Small intestine (tissue), 7 donors: ENCODE results near the gene PIK3C2B. TPM values are rescaled to one million over a fixed set of nuclear protein-coding genes. Genes with fewer than 3 reads are reported as not detected.

Source experiments
- DNase-seq, 2 donors: peaks; one replicate each; pipeline versions ENCODE4 v3.0.0 to v3.0.0-alpha.2; 2013
- FAIRE-seq: peaks from 2 replicates; lab custom pipeline; 2012; peaks lifted over from hg19 to GRCh38; lab: Jason Lieb, UNC
- H3K27ac ChIP-seq, 3 donors: one replicate each; pipeline ENCODE4 v1.5.1; 2013; ENCODE audit warnings: low read length in 2 of 3, mild to moderate bottlenecking in 2 of 3, control low read depth in 1 of 3, inconsistent platforms in 1 of 3, low read depth in 1 of 3, moderate library complexity in 1 of 3
- H3K27me3 ChIP-seq, 3 donors: one replicate each; pipeline ENCODE4 v1.6.1; 2013; ENCODE audit warnings: low read length in 3 of 3, inconsistent platforms in 1 of 3; ENCODE audit not compliant: control insufficient read depth in 3 of 3, insufficient read depth in 3 of 3
- H3K36me3 ChIP-seq, 3 donors: one replicate each; pipeline ENCODE4 v1.6.1; 2013; ENCODE audit warnings: low read length in 3 of 3, inconsistent platforms in 1 of 3, low read depth in 1 of 3, mild to moderate bottlenecking in 1 of 3, moderate library complexity in 1 of 3; ENCODE audit not compliant: control insufficient read depth in 3 of 3, insufficient read depth in 2 of 3
- H3K4me1 ChIP-seq, 3 donors: one replicate each; pipeline ENCODE4 v1.6.1; 2013; ENCODE audit warnings: low read length in 2 of 3, inconsistent platforms in 1 of 3, low read depth in 1 of 3, mild to moderate bottlenecking in 1 of 3, moderate library complexity in 1 of 3; ENCODE audit not compliant: control insufficient read depth in 3 of 3, insufficient read depth in 2 of 3
- H3K4me3 ChIP-seq, 3 donors: one replicate each; pipeline ENCODE4 v1.5.1; 2013; ENCODE audit warnings: low read length in 3 of 3, control low read depth in 1 of 3, inconsistent platforms in 1 of 3, low read depth in 1 of 3, mild to moderate bottlenecking in 1 of 3, moderate library complexity in 1 of 3
- H3K9me3 ChIP-seq, 2 donors: one replicate each; pipeline ENCODE4 v1.6.1; 2013; ENCODE audit warnings: low read depth in 1 of 2, low read length in 1 of 2; ENCODE audit not compliant: control insufficient read depth in 2 of 2, insufficient read depth in 1 of 2
- WGBS, 3 donors: extraction: QIAGEN DNeasy Blood & Tissue Kit; methylation state at CpG; one replicate each; pipeline ENCODE4 v1.1.7; 2013; 5-methylcytosine and 5-hydroxymethylcytosine counted together
- polyA plus RNA-seq, 4 donors: library from polyadenylated mRNA; stranded (reverse) in 3 of 4; unstranded in 1 of 4; fragments of 200-250 nt in 3 of 4; fragments of 120-200 nt in 1 of 4; gene quantifications; one replicate each; pipeline versions ENCODE4 v1.2.1 to v1.2.3, GENCODE V29; 2013
- donor health status: healthy with polysubstance abuse.
- donor health status: control.
- donor health status: control.
- donor health status: Bipolar disorder and iron deficiency.
- donor health status: healthy.

Gene PIK3C2B
- polyA plus RNA-seq, 4 donors = 8.1 to 31.1 (median 17.5) TPM

DNA sequence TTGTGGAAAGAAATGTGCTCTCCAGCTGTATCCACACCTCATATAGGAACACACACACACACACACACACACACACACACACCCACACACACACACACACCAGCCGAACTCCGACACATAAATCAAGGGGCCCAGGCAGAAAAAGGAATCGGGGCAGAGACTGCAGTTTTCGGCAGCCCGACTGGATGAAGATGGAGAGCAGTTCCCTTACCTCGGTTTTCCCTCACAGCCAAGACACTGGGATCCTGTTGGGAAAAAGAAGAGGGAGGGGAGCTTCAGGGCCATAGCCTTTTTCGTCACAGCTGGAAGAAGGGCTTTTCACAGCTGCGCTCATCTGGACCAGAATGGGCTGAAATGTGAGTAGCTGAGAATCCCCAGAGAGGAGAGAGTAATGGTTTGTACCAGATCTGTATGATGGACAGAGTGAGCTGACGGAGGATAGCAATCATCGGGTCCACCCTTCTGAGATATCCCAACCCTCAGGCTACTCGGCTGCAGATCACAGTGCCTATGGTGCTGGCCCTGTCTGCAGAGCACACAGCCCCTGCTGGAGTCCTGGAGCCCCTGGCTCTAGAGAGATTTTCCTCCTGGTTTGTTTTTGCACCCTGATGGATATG lies 37.7 kb downstream of the PIK3C2B start:
- peaks cover 0 to 84% (median 21%) of the 10 kb centered on the region in 3 donors for H3K36me3 ChIP-seq
- no peak for FAIRE-seq
- WGBS, 3 donors = 66 to 82% (median 76%) methylated on average over 11 of the region's 11 CpGs
- no peaks in the 10 kb centered on the region for H3K27me3 ChIP-seq
- peaks cover 2 to 13% (median 6%) of the 10 kb centered on the region in 3 donors for H3K4me1 ChIP-seq
- H3K4me3 ChIP-seq = no peak overlapping the region
- no peak overlapping the region for H3K27ac ChIP-seq
- H3K9me3 ChIP-seq = no peaks in the 10 kb centered on the region
- DNase-seq = no peak

- peaks cover 6 to 24% (median 9%) of the 10 kb centered on the region in 3 donors for H3K4me1 ChIP-seq
- no peaks in the 10 kb centered on the region for H3K27me3 ChIP-seq
- H3K9me3 ChIP-seq = no peaks in the 10 kb centered on the region
- H3K4me3 ChIP-seq = no peak overlapping the region
- WGBS, 3 donors = 96 to 97% (median 97%) methylated on average over 9 of the region's 9 CpGs
- peaks cover 0 to 83% (median 19%) of the 10 kb centered on the region in 3 donors for H3K36me3 ChIP-seq
- DNase-seq = no peak
- FAIRE-seq = no peak
- H3K27ac ChIP-seq = no peak overlapping the region
Observed at GRCh38 chr1:204455831-204456145, 38.8 kb downstream of the PIK3C2B start.

DNA sequence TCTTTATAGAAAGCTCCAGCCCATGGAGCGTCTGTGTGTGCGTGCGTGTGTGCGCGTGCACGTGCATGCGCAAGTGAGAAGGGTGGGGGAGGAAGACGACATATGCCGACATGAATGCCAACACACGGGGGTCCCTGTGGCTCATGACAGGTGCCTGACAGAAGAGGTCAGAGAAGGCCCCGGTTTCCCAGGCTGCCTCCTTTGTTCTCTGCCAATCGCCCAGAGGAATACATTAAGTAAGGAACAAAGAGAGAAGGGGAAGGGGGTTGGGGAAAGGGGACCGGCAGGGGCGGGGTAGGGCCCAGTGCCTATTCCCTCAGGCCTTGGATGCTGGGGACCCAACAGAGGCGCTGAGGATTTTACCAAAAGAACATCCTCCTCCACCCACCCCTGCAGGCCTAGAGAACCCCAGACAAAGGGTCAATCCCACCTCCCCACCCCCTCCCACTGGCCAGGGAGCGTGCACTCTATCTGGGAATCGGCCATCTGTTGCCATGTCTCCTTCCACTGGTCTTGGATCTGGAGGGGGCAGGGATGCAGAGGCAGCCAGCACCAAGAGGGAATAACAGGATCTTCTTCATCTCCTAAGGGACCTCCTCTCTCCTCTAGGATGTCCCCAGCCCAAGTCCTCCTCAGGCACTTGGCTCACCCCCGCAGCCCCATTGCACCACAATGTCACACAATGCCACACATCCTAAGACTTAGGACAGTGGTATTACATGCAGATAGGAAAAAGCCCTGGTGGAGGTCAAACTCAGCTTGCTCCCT lies 39.4 kb downstream of the PIK3C2B start:
- peaks cover 6 to 29% (median 9%) of the 10 kb centered on the region in 3 donors for H3K4me1 ChIP-seq
- no peaks in the 10 kb centered on the region for H3K27me3 ChIP-seq
- peaks cover 0 to 82% (median 15%) of the 10 kb centered on the region in 3 donors for H3K36me3 ChIP-seq
- WGBS, 3 donors = 84 to 88% (median 87%) methylated on average over 18 of the region's 18 CpGs
- H3K9me3 ChIP-seq = no peaks in the 10 kb centered on the region
- no peak for FAIRE-seq
- no peak overlapping the region for H3K27ac ChIP-seq
- no peak overlapping the region for H3K4me3 ChIP-seq
- no peak for DNase-seq

- 89 to 93% (median 92%) methylated on average over 4 of the region's 4 CpGs for WGBS, 3 donors
- Histone ChIP-seq H3K9me3 (no peaks in the 10 kb centered on the region), H3K36me3 (peaks cover 0 to 82% (median 13%) of the 10 kb centered on the region in 3 donors), H3K4me3 (no peak overlapping the region), H3K27ac (peak overlapping the region in 1 of 3 donors; percentile 23), H3K4me1 (peaks cover 10 to 36% (median 14%) of the 10 kb centered on the region in 3 donors), H3K27me3 (no peaks in the 10 kb centered on the region)
- no peak for DNase-seq
- no peak for FAIRE-seq
Observed at GRCh38 chr1:204454476-204454875, 40.1 kb downstream of the PIK3C2B start.

DNA sequence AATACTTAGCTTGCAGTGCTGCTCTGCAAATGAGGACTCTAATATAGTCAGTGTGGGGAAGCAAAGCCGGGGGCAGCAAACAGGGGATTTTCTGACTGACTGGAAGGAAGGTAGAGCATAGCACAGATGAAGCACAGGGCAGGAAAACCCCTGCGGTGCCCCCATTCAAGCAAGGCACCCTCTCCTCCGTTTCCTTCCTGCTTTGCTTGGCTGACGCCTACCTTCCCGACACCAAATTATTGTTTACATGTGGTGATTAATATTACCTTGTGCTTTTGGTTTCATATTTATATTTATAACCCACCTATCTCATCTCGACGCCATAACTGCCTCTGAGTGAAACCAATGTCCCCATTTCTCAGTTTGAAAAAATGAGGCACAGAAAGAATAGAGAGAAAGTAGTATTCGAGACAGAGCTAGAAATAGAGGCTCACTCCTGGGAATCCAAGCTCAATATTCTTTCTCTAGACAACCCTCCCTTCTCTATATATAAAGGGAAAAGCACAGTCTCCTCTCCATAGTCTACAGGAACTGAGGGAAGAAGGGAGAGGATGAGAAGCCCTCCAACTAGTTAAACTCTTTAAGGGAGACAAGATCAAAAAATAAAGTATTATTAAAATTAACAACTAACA lies 41.3 kb downstream of the PIK3C2B start:
- Histone ChIP-seq H3K27me3 (no peaks in the 10 kb centered on the region), H3K4me1 (peaks cover 10 to 46% (median 16%) of the 10 kb centered on the region in 3 donors), H3K36me3 (peaks cover 0 to 84% (median 13%) of the 10 kb centered on the region in 3 donors), H3K4me3 (no peak overlapping the region), H3K9me3 (no peaks in the 10 kb centered on the region), H3K27ac (peak overlapping the region; percentile 92 to 98 (median 95))
- peak; percentile 29 to 79 for DNase-seq
- WGBS, 3 donors = 12 to 36% (median 22%) methylated on average over 8 of the region's 8 CpGs
- FAIRE-seq = no peak

- no peaks in the 10 kb centered on the region for H3K27me3 ChIP-seq
- no peaks in the 10 kb centered on the region for H3K9me3 ChIP-seq
- H3K4me3 ChIP-seq = no peak overlapping the region
- peak; percentile 33 to 58 for DNase-seq
- H3K27ac ChIP-seq = peak overlapping the region; percentile 95 to 99 (median 98)
- H3K36me3 ChIP-seq = peaks cover 2 to 88% (median 10%) of the 10 kb centered on the region in 3 donors
- 26 to 61% (median 43%) methylated on average over 8 of the region's 8 CpGs for WGBS, 3 donors
- no peak for FAIRE-seq
- peaks cover 10 to 57% (median 16%) of the 10 kb centered on the region in 3 donors for H3K4me1 ChIP-seq
Observed at GRCh38 chr1:204451352-204452124, 43.1 kb downstream of the PIK3C2B start.

DNA sequence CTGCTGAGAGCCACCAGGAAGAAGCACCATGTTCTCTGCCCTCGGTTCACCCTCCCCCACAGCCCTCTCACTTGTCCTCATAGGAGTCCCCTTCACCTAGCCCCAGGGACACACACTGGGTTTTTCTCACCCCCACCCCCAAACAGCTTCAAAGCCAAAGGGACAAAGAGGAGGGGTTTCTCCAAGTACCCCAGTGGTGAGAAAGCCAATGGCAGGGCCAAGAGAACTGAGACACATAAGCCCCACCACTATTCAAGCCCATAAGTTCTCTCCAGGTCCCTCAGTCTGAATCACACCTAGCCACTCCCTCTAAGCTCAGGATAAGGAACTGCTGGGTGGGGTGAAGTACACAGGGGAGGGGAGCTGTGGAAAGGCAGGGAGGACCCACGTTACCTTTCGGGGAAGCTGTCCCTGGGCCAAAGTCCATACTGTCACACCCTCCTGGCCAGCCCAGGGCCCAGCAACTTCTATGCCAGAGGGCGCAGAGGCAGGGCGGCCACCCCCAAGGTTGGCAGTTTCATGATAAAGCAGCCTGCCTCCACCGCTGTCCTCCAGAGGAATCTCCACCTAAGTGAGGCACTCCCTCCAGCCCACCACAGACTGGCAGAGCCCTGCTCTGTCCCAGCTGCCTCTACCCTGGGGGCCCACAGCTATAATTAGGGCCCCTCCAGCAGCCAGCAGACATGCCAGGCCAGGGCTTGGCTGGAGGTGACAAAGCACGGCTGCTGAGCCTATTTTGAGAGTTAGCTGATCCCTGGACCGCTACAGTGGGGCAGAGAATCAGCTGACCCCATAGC lies 43.9 kb downstream of the PIK3C2B start:
- H3K4me3 ChIP-seq = no peak overlapping the region
- peaks cover 10 to 59% (median 16%) of the 10 kb centered on the region in 3 donors for H3K4me1 ChIP-seq

More for the DNA sequence above, 43.9 kb downstream of the PIK3C2B start:
- Histone ChIP-seq H3K27ac (peak overlapping the region; percentile 95 to 99 (median 98)), H3K9me3 (no peaks in the 10 kb centered on the region), H3K36me3 (peaks cover 2 to 92% (median 12%) of the 10 kb centered on the region in 3 donors), H3K27me3 (no peaks in the 10 kb centered on the region)
- FAIRE-seq (no peak), DNase-seq (peak; percentile 96 to 99)
- 25 to 55% (median 27%) methylated on average over 8 of the region's 8 CpGs for WGBS, 3 donors
